ENCODE data around the gene SGO2.

Gene SGO2

DNA sequence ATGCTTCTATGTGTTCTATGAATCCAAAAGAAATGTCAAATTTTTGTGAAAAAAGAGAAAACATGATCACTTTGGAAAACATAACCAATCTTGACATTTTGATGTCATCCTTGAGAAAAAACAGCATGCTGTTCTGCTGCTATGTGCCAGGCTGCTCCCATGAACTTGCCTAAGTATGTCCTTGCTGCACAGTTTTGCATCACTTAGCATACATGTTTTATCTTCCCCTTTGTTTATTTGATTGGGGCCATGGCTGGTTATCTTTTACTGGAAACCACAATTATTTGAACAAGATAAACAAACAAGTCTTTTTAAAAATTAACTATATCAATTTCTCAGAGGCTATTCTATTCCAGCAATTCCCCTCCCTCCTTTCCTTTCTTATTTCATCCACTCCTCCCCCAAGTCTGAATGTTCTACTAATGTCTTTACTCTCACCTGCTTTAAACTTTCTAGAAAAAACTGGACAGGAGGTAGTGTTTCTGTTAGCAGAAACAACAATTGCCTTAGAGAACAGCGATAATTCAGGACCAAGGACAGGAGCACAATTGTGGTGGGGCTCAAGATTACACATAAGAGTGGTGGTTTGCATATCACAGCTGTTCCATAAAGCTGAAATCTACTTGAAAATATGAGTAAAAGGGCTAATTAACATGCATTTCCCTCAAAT lies 66.5 kb downstream of the SGO2 start:
- FAIRE-seq (no peak), DNase-seq (ENCODE audit: insufficient read length, low spot score) (no peak)
- TF ChIP-seq, protein P1, sequence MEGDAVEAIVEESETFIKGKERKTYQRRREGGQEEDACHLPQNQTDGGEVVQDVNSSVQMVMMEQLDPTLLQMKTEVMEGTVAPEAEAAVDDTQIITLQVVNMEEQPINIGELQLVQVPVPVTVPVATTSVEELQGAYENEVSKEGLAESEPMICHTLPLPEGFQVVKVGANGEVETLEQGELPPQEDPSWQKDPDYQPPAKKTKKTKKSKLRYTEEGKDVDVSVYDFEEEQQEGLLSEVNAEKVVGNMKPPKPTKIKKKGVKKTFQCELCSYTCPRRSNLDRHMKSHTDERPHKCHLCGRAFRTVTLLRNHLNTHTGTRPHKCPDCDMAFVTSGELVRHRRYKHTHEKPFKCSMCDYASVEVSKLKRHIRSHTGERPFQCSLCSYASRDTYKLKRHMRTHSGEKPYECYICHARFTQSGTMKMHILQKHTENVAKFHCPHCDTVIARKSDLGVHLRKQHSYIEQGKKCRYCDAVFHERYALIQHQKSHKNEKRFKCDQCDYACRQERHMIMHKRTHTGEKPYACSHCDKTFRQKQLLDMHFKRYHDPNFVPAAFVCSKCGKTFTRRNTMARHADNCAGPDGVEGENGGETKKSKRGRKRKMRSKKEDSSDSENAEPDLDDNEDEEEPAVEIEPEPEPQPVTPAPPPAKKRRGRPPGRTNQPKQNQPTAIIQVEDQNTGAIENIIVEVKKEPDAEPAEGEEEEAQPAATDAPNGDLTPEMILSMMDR (IDR thresholded peaks at IDR 0.05; ENCODE audit: insufficient read depth, missing control alignments) = no peak

DNA sequence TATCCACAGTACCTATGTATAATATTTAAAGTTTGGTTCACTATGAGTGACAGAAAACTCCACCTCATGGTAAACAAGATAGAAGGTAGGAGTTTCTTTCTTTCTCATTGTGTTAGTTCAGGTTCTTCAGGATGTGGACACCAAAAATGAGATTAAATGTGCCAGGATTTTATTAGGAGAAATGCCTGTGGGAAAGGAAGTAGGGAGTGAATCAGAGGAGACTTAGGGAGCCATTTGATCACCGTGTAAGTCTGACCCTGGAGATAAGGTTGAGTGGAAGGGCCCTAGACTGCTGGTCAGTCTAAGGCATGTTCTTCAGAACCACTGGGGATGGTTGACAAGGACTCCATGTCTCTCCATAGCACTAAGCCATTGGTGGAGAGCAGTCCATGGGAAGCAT lies 67.9 kb downstream of the SGO2 start:
- FAIRE-seq (no peak), DNase-seq (ENCODE audit: insufficient read length, low spot score) (no peak)
- TF ChIP-seq, protein P1 (IDR thresholded peaks at IDR 0.05; ENCODE audit: insufficient read depth, missing control alignments) = no peak

DNA sequence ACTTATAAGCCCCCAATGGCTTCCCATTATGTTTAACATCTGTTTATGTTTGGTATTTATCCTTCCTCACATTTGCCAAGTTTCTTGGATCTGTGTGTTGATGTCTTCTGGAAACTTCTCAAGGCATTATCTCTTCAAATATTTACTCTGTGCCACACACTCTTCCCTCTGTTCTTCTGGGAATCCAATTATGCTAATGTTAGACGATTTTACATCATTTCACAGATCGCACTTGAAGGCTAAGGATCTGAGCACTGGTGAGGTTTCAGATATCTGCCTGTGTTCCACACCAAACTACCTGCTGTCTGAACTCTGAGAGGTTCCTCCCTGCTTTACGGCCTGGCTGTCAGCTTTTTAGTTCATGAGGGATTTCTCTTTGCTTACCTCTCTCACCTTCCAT lies 69.9 kb downstream of the SGO2 start:
- TF ChIP-seq, protein P1 (IDR thresholded peaks at IDR 0.05; ENCODE audit: insufficient read depth, missing control alignments) = no peak
- no peak for FAIRE-seq
- DNase-seq (ENCODE audit: insufficient read length, low spot score) = no peak

DNA sequence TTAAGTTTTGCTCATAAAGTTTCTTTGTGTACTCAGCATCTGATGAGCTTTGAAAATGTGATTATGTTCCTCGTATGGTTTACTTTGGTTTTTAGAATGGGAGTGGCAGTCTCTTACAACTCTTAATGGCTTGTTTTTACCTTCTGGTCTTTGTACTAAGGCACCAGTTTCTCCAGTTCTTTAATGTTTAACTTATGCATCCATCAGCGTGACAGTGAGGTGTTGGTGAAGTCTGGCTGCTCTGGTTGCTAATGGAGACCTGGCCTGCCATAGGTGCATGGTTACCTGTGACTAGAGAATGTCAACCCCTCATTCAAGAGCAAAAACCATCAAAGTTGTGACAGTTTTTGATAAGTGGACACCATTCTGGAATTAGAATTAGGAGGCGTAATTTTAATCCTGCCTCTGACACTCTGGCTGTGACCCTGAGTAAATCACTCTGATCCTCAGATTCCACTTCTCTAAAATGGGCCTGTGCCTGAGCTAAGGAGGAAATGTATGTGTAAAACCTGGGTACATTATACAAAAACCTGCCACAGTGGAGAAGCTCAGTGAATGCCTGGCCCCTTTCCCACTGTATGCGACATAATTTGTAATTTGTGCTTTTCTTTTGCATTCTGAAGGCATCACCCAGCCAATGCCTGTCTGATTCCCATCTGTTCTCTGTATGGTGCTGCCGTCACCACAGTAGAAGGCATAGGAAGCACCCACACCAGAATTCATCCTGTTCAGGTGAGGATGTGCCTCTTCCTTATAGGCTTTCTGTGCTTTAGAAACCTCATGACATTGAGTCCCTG lies 71.0 kb downstream of the SGO2 start:
- FAIRE-seq = no peak
- TF ChIP-seq, protein P1 (IDR thresholded peaks at IDR 0.05; ENCODE audit: insufficient read depth, missing control alignments) = no peak

DNA sequence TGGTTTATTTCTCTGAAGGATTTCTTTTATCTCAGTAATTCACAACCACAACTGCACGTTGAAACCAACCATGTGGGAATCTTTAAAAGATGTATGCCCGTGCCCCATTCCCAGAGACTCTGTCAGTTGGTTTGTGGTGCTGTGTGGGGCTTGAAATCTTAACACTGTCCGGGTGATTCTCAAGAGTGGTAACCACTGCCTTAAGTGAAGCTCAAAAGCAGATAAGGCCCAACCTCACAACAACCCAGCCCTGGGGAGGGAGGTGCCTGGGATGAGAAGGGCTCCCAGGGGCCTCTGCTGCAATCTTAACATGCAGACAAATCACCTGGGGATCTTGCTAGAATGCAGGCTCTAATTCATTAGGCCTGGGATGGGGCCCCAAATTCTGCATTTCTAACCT lies 73.2 kb downstream of the SGO2 start:
- FAIRE-seq = no peak
- no peak for DNase-seq (ENCODE audit: insufficient read length, low spot score)
- TF ChIP-seq, protein P1 (IDR thresholded peaks at IDR 0.05; ENCODE audit: insufficient read depth, missing control alignments) = no peak

More for the DNA sequence above, 71.0 kb downstream of the SGO2 start:
- no peak for DNase-seq (ENCODE audit: insufficient read length, low spot score)

DNA sequence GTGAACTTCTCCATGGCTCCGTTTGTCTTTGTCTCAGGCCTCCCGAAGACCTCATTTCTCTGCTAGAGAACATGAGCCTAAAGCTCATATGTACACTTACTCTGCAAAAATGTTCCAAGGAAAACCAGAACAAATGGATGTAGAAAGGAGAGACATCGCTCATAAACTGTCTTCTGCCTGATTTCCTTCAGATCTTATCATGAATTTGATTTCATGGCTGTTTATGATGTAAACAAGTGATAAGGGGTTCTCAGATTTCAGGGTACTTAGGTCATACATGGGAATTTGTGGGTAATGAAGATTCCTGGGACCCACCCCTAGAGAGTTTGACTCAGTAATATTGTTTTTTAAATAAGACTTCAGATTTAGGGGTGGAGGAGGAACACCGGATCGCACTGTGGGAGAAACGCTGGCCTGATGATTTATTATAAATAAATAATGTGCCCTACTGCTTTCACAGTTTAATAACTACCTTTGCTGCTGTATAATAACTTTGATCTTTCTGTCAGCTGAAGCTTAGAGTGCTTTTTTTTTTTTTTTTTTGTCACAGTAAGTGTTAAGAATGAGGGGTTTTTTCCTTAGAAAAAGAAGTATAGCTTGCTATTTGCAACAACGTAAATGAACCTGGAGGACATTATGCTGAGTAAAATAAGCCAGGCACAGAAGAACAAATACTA lies 74.7 kb downstream of the SGO2 start:
- TF ChIP-seq, protein P1 (IDR thresholded peaks at IDR 0.05; ENCODE audit: insufficient read depth, missing control alignments) = no peak
- DNase-seq (ENCODE audit: insufficient read length, low spot score) (no peak), FAIRE-seq (no peak)
